Fibroblast of upper back skin (primary cell): ENCODE results near the gene ETV2.
A peak's percentile ranks its signal among the peaks of the same experiment; 100 is the strongest.
"Not testable (repeated sequence)": the region's sequence is repeated elsewhere in the genome, so short reads cannot be mapped to it uniquely, and the experiment has no call there.

Experiments used
- DNase-seq: peaks from one replicate; pipeline ENCODE4 v3.0.0-alpha.2; 2013

ETV2 gene

DNA sequence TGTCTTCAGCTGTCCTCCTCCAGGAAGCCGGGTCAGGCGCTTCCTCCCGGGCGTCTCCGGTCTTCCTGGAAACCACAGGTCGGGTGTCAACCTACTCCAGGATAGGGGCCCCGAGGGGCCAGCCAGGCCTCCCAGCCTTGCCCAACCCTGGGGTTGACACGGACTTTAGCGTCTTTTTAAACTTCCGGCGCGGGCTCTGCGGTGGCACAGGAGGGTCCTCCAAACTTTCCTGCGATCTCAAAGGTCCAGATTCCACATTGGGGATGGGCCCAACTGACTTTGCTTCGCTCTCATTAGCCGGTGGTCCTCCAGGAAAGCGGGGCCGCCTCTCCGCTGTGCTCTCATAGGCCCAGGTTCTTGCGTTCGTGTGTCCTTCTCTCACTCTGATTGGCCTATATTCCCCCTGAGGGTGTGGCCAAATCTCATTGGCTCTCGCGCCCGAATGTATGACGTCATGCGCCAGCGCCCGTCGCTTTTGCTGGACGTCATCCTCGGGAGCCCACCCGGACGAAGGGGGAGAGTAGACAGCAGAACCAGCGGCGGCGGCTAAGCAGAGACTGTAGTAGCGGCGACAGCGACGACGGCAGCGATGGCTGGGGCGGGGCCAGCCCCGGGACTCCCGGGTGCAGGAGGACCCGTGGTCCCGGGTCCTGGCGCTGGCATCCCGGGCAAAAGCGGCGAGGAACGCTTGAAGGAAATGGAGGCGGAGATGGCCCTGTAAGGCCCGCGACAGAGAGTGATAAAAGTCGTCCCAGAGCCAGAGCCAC is 12.8 kb upstream of the ETV2 start, which contains the start of gene RBM42:
TSS of gene RBM42 (plus strand) at position 472 of the 767 bp plus-strand sequence. CDS start at position 590, 118 bp downstream.
- DNase-seq, result peak; percentile 99

- no peak for DNase-seq
Measured at GRCh38 chr19:35629332-35629633, 12.3 kb upstream of the ETV2 start.

- no peak for DNase-seq
Measured at GRCh38 chr19:35633727-35634440, 7.7 kb upstream of the ETV2 start.

GRCh38 chr19:35636651-35637050 is 4.9 kb upstream of the ETV2 start:
- DNase-seq, result no peak

DNA sequence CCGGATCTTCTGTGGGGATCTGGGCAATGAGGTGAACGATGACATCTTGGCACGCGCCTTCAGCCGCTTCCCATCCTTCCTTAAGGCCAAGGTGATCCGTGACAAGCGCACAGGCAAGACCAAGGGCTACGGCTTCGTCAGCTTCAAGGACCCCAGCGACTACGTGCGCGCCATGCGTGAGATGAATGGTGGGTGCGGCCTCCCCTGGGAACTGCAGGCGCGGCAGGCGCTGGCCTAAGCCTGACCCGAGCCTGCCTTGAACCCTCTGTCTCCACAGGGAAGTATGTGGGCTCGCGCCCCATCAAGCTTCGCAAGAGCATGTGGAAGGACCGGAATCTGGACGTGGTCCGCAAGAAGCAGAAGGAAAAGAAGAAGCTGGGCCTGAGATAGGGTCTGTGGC is 4.4 kb upstream of the ETV2 start:
- no peak for DNase-seq

DNA sequence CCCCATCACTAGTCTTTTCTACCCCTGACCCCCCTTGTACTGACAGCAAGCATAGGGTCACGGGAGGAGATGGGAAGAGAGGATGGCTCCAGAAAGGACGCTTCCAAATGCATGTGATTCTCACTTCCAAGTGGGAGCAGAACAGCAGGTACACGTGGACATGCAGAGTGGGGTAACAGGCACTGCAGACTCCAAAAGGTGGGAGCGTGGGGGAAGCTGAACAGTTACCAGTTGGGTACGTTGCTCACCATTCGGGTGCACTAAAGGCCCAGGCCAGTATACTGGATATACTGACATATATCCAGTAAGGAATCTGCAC is 2.3 kb upstream of the ETV2 start:
- DNase-seq, result no peak

- DNase-seq, result no peak
Measured at GRCh38 chr19:35639863-35640262, 1.7 kb upstream of the ETV2 start.

DNA sequence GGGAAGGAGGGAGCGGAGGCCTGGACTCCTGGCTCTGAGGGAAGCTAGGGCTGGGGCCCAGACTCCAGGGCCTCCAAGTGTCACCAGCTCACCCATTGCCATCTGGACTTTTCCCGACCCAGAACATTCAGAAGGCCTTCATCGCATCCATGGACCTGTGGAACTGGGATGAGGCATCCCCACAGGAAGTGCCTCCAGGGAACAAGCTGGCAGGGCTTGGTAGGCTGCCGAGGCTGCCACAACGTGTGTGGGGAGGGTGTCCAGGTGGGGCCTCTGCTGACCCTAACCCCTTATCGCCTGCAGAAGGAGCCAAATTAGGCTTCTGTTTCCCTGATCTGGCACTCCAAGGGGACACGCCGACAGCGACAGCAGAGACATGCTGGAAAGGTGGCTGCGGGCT is 767 bp downstream of the ETV2 start:
- DNase-seq, result no peak

DNA sequence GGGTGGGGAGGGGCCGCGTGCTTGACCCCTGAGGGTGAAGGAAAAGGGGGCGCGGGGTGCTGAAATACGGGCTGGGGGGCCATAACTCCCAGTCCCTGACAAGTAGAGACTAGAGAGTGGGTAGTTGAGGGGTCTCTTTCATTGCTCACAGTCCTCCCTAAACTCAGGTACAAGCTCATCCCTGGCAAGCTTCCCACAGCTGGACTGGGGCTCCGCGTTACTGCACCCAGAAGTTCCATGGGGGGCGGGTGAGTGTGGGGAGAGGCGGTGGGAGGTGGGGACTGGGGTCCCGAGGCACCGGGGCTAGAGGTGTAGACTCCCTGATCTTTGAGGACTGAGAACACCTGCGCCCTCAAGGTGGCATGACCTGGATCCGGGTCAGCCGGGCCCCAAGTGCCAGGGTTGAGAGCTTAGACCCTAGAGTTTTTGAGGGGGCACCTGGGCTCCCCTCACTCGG is 1.3 kb downstream of the ETV2 start:
- DNase-seq, result no peak

GRCh38 chr19:35643255-35644205 is 2.0 kb downstream of the ETV2 start:
- peak; percentile 72 for DNase-seq

GRCh38 chr19:35644206-35644986 is 2.9 kb downstream of the ETV2 start:
- DNase-seq, result peak; percentile 93

DNA sequence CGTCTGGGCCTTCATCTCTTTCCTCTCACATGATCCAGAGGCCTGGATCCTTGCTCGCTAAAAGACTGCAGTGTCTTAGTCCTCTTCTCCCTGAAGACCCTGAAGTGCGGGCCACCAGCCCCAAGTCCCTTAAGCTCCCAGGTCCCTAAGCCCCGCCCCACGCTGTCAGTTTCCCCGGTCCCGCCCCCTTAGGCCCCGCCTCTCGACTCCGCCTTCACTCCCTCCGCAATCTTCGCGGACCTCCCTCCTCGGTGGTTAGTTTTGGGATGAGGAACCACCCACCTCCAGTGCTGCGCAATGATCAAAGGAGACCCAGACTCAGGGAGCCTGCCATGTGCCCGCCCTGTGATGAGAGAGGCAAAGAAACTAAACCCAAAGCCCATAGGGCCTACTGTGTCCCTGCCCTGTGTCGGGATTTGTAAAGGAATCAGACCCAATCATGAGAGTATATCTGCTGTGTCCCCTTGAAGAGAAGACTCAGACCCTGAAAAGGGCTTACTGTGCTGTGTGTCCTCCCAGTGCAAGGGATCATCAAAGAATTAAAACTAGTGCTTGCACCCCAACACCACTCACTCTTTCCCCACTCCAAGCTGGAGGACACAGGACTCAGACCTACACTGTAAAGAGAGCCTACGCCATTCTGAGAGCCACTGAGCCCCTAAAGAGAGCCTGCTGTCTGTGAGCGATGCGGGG is 3.6 kb downstream of the ETV2 start:
- DNase-seq, result peak; percentile 47

DNA sequence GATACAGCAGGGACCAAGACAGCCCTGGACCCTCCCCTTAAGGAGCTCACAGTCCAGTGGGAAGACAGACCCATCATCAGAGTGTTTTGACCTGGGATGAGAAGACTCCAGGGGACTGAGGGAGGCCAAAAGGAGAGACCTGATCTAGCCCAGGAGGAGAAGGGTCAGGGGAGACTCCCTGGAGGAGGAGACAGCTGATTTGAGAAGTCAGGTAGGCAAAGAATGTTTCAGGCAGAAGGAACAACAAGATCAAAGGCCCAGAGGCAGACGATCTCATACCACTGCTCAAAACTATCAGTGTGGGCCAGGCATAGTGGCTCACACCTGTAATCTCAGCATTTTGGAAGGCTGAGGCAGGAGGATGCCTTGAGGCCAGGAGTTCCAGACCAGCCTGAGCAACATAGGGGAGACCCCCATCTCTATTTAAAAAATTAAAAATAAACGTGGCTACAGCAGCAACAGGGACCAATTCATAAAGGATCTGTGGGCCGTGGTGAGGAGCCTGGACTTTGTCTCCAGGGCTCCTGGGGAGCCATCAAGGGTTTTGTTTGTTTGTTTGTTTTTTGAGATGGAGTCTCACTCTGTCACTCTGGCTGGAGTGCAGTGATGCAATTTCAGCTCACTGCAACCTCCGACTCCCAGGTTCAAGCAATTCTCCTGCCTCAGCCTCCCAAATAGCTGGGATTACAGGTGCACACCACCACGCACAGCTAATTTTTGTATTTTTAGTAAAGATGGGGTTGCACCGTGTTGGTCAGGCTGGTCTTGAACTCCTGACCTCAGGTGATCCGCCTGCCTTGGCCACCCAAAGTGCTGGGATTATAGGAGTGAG is 4.4 kb downstream of the ETV2 start:
- no peak for DNase-seq

- DNase-seq, result peak; percentile 97
Measured at GRCh38 chr19:35648017-35648961, 6.7 kb downstream of the ETV2 start, which contains the start of gene COX6B1. Gene COX6B1 (plus strand): TSS chr19:35648323. CDS start chr19:35651244, 2,921 bp downstream.

GRCh38 chr19:35650581-35650980 is 9.0 kb downstream of the ETV2 start:
- no peak for DNase-seq

GRCh38 chr19:35654828-35655227 is 13.3 kb downstream of the ETV2 start:
- DNase-seq, result not testable (repeated sequence)

DNA sequence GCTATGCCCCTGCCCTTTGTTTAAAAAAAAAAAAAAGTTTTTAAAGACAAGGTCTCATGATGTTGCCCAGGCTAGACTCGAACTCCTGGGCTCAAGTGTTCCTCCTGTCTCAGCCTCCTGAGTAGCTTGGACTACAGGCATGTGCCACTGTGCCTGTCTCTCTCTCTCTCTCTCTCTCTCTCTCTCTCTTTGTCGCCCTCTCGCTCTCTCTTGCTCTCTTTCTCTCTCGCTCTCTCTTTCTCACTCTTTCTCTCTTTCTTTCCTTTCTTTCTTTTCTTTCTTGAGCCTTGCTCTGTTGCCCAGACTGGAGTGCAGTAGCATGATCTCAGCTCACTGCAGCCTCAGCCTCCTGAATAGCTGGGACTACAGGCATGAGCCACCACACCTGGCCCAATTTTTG is 14.1 kb downstream of the ETV2 start:
- no peak for DNase-seq

DNA sequence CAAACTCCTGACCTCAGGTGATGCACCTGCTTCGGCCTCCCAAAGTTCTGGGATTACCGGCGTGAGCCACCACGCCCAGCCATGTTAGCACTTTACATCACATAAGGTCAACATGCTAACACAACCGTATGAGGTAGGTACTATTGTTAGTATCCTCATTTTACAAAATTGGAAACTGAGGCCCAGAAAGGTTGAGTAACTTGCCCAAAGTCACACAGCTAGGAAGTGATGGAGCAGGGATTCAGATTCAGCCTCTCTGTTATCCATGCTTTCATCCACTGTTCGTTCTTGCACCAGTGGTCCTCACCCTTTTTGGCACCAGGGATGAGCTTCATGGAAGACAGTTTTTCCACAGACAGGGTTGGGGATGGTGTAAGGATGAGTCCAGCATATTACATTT is 15.2 kb downstream of the ETV2 start:
- DNase-seq, result no peak

GRCh38 chr19:35657904-35658700 is 16.6 kb downstream of the ETV2 start:
- DNase-seq, result no peak
